CD4-positive, alpha-beta T cell treated with Interferon gamma for 1 hour (primary cell): ENCODE results near the gene SPRED2.
A peak's percentile ranks its signal among the peaks of the same experiment; 100 is the strongest.

Experiments used
- DNase-seq: peaks from one replicate; pipeline ENCODE4 v3.0.0-alpha.2; 2020

SPRED2 gene

GRCh38 chr2:65411056-65411795, 21.2 kb downstream of the SPRED2 start:
- DNase-seq = no peak

DNA sequence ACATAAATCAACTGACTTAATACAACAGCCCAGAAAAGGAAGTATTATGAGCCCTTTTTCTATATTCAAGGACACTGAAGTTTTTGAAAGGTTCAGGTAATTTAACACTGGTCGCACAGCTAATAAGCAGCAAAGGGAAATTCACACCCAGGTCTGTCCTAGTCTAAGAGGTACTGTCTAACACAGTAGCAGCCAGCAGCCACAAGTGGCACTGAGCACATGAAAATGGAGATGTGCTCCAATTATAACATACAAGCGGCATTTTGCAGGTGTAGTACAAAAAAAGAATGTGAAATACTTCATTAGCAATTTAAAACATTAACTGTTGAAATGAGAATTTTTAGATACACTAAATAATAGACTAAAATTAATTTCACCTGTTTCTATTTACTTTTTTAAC, 23.4 kb downstream of the SPRED2 start:
- DNase-seq = no peak

GRCh38 chr2:65407240-65407639, 25.2 kb downstream of the SPRED2 start:
- no peak for DNase-seq

- no peak for DNase-seq
Observed at GRCh38 chr2:65404988-65405697, 27.3 kb downstream of the SPRED2 start.

- DNase-seq = no peak
Observed at GRCh38 chr2:65403529-65403915, 28.9 kb downstream of the SPRED2 start.

DNA sequence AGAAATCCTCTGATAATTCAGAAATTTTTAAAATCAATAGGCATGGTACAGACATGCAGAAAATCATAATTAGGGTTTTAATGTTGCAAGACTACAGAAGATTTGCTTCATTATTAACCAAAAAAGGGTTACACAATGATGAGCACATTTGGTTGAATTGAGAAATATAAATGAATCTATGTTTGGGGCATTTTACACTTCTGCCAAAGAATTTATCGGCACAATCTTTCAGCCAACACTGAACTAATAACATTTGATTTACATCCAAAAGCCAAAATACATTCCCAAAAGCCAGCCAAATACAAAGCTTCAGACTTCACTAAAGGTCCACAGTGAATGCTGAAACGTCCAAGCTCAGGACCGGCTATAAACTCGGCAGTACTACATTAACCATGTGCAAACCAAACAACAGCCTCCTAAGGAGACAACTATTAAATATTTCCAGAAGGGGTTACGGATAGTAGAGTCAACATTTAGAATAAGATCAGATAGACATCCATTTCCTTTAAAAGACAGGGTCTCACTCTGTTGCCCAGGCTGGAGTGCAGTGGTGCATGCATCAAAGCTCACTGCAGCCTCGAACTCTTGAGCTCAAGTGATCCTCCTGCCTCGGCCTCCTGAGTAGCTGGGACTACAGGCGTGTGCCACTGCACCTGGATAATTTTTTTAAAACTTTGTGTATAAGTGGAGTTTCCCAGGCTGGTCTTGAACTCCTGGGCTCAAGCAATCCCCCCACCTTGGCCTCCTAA, 29.4 kb downstream of the SPRED2 start:
- no peak for DNase-seq

DNA sequence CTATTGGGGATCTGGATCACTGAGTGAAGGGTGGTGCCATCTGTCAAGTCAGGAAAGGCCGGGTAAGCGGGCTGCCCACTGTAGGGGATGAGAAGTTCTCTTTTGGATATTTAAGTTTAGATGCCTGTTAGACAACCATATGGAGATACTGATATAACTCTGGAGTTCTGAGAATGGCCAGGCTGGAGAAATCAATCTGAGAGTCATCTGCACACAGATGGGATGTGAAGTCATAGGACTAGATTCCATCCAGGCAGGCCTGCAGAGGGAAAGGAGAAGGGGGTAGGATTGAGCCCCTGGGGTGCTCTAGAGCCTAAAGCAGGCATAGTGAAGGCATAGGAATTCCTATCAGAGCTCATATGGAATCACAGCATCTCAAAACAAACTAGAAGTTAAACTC, 30.1 kb downstream of the SPRED2 start:
- DNase-seq = no peak

DNA sequence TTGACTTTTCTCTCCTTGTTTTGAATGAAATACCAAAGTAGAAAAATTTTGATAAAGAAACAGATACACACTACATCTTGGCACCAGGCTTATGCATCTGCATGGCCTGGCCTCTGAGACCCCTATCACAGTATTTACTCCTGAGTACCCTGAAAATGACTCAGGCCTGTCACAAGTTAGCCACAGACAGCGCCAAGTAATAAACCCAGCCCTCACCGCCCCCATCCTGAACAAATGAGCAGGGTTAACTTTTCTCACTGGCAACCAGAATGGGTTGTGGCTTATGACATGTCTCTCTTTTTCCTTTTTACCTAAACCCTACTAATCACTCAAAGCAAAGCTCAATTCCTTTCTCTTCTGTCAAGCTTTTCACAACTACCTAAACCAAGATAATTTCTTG, 35.3 kb downstream of the SPRED2 start:
- DNase-seq = no peak

DNA sequence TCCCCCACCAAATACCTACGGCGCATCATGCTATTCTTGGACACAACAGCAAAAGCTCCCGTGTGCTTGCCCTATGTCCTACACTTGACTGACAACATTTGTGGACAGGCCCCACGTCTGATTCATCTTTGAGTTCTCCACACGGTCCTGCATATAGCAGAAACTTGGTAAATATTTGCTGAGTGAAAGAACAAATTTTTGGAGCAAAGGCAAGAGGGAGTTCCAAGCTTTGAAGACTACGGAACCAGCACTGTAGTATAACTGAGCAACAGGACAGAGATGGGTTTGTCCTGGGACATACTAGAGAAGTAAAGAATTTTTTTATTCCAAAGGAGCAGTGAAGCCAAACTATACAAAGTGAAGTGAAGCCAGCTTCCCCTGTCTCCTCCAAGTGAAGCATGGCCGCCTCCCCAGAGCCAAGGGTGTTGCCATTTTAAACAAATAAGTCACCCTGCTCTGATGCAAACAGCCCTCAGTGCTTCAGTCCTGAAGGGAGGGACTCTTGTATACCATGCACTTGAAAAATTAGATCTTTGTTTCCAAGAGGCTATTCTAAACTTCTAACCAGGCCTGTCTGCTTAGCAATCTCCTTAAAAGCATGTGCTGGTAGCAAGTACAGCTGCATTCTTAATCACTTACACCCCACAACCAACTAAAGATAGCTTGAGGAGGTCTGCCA, 35.9 kb downstream of the SPRED2 start:
- no peak for DNase-seq

- no peak for DNase-seq
Observed at GRCh38 chr2:65395621-65396347, 36.6 kb downstream of the SPRED2 start.

GRCh38 chr2:65393743-65394422, 38.5 kb downstream of the SPRED2 start:
- DNase-seq = no peak

DNA sequence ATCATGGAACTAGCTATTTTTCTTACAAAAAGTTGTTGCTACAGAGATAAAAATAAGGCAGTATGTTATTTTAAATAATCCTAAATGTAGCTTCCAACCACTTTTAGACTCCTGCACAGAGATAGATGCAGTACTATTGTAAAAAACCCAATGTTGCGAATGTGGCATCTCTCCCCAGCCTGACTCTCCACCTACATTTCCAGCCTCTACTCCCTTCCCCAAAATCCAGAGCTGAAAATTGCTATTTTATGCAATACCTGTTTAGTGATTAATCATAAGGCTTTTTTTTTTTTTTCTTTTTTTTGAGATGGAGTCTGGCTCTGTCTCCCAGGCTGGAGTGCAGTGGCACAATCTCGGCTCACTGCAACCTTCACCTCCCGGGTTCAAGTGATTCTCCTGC, 39.4 kb downstream of the SPRED2 start:
- DNase-seq = no peak

DNA sequence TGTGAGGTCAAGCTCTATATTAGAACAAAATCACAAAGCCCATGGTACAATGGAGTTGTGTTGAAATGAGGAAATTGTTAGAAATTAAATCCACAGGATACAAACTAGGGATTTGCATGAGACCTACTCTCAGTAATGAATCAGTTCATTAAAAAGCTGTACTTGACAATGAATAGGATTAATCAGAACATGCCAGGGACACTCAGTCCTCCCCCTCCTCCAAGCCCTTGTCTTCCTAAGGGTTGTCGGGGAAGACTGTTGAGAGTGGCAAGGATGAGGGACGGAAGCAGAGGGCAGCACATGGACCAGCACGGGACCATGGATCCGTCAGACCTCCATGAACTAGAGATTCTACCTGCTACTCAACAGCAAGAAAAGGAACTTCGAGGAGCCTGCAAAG, 39.8 kb downstream of the SPRED2 start:
- no peak for DNase-seq

- DNase-seq = peak; percentile 22
Observed at GRCh38 chr2:65390134-65390533, 42.3 kb downstream of the SPRED2 start.

GRCh38 chr2:65389476-65389875, 42.9 kb downstream of the SPRED2 start:
- DNase-seq = no peak

- no peak for DNase-seq
Observed at GRCh38 chr2:65388596-65389390, 43.6 kb downstream of the SPRED2 start.

- no peak for DNase-seq
Observed at GRCh38 chr2:65388051-65388531, 44.3 kb downstream of the SPRED2 start.

DNA sequence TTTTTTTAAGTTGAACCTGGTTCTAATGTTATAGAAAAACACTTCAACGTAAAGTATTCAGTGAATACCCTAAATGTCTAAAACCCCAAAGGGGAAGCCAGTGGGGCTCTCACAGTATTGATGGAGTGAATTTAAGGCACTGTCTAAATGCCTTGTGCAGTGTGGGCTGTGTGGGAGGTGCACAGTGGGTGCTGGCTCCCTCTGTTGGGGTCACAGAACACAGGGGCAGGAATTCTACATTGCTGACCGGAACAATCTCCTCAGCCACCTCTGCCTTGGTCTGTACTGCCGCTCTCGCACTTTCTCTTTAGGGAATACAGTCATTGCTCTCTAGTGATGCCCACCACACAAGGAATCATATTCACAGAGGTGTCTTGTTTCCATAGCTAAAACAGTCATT, 45.4 kb downstream of the SPRED2 start:
- no peak for DNase-seq

GRCh38 chr2:65386344-65386743, 46.1 kb downstream of the SPRED2 start:
- no peak for DNase-seq

- DNase-seq = no peak
Observed at GRCh38 chr2:65383541-65384488, 48.6 kb downstream of the SPRED2 start.
